ENCODE measurements around the gene ZNF778. TPM values are rescaled to one million over a fixed set of nuclear protein-coding genes. Genes with fewer than 3 reads are reported as not detected.
A peak's percentile ranks its signal among the peaks of the same experiment; 100 is the strongest.

ZNF778 gene
- total RNA-seq, 1 experiment from 2014 or later, result 16.4 TPM

- Histone ChIP-seq H3K9ac (ENCODE audit: extremely low read depth, insufficient read length, low read length) (no peak overlapping the region), H2AK5ac (ENCODE audit: insufficient read length, low read length) (no peak overlapping the region), H2BK5ac (ENCODE audit: insufficient read length, low read length) (no peak overlapping the region), H3K79me2 (ENCODE audit: insufficient read depth, low read length) (no peaks in the 10 kb centered on the region), H3K14ac (ENCODE audit: insufficient read depth, low read length) (peak overlapping the region; percentile 41), H3K79me1 (ENCODE audit: insufficient read depth, low read depth, low read length, poor library complexity, severe bottlenecking) (no peaks in the 10 kb centered on the region), H3K27me3 (ENCODE audit: insufficient read depth, low read length) (no peaks in the 10 kb centered on the region), H3K4ac (ENCODE audit: low read depth, low read length) (no peak overlapping the region), H2BK12ac (ENCODE audit: insufficient read length, low read depth, low read length) (no peak overlapping the region), H2BK15ac (ENCODE audit: low read depth, low read length) (no peak overlapping the region), H3K4me1 (ENCODE audit: insufficient read depth, low read length) (no peaks in the 10 kb centered on the region), H2AFZ (ENCODE audit: low read length) (no peak overlapping the region), H3K9me3 (ENCODE audit: control insufficient read depth, low read depth, low read length) (no peaks in the 10 kb centered on the region), H2BK120ac (ENCODE audit: low read depth, low read length, poor library complexity, severe bottlenecking) (no peak overlapping the region), H3K27ac (ENCODE audit: insufficient read length, low read depth, low read length) (no peak overlapping the region), H3K23me2 (ENCODE audit: insufficient read length, low read depth, low read length, poor library complexity, severe bottlenecking) (no peaks in the 10 kb centered on the region), H2BK20ac (ENCODE audit: low read depth, low read length, poor library complexity, severe bottlenecking) (no peak overlapping the region), H4K91ac (ENCODE audit: insufficient read length, low read depth, low read length) (no peak overlapping the region), H4K20me1 (ENCODE audit: control insufficient read depth, insufficient read depth, insufficient read length) (no peaks in the 10 kb centered on the region), H3K18ac (ENCODE audit: insufficient read length, low read depth, low read length) (peak overlapping the region; percentile 71), H3K4me2 (ENCODE audit: insufficient read depth, insufficient read length, low read length) (peak overlapping the region; percentile 17), H4K8ac (replicated peaks; ENCODE audit: insufficient read length, low read depth, low read length) (no peak overlapping the region), H4K5ac (ENCODE audit: insufficient read length, low read depth, low read length) (no peak overlapping the region), H3K56ac (ENCODE audit: insufficient read length, low read depth, low read length) (no peak overlapping the region), H3K23ac (ENCODE audit: insufficient read length, low read depth, low read length) (no peak overlapping the region), H3T11ph (ENCODE audit: low read length) (no peak overlapping the region)
- no peak for TF ChIP-seq CTCF (conservative IDR thresholded peaks at IDR 0.05)
- DNase-seq, result peak; percentile 37
- no CpG with 5 or more reads among the region's 44 CpGs for WGBS (ENCODE audit: extremely low coverage, insufficient read length, low lambda C conversion rate)
- H3K4me1 Mint-ChIP-seq, result peaks cover 0 to 3% of the 10 kb centered on the region in 2 experiments; a peak in 1 of 4 replicates
- H3K27me3 Mint-ChIP-seq (ENCODE audit: low read depth), result no peaks in the 10 kb centered on the region; the same call in 1 of the 2 replicates
- H3K36me3 Mint-ChIP-seq (ENCODE audit: insufficient read depth in 1 of 3, low read depth in 3 of 3), result no peaks in the 10 kb centered on the region
- H3K4me3 Mint-ChIP-seq, result peak overlapping the region in 1 of 2 experiments; percentile 60; a peak in 2 of 5 replicates
- H3K27ac Mint-ChIP-seq, result no peak overlapping the region; a peak in 1 of 7 replicates
- 0 out of 5 replicates have a peak, but pooled peaks cover 0 to under 1% of the 10 kb centered on the region in 2 experiments for H3K9me3 Mint-ChIP-seq
Measured at GRCh38 chr16:89257281-89257731, 39.8 kb downstream of the ZNF778 start.
